Mesodermal cell (in vitro differentiated cells): ENCODE measurements around the gene ARHGEF4.

Experiments used
- H3K27ac ChIP-seq: 2 replicates; pipeline ENCODE4 v1.7.0; 2013; ENCODE audit warnings: mild to moderate bottlenecking, low read depth, low read length, moderate library complexity; ENCODE audit not compliant: severe bottlenecking
- H3K36me3 ChIP-seq: 2 replicates; pipeline ENCODE4 v1.7.1; 2013; ENCODE audit warnings: mild to moderate bottlenecking, low read length, moderate library complexity; ENCODE audit not compliant: control insufficient read depth, insufficient read depth
- H3K4me1 ChIP-seq: one replicate; pipeline ENCODE4 v1.7.1; 2013; ENCODE audit warnings: mild to moderate bottlenecking, low read length; ENCODE audit not compliant: insufficient read depth, control insufficient read depth, poor library complexity, severe bottlenecking
- H3K4me3 ChIP-seq: 2 replicates; pipeline ENCODE4 v1.7.0; 2013; ENCODE audit warnings: low read length, control low read depth, mild to moderate bottlenecking; ENCODE audit not compliant: insufficient read depth, poor library complexity, severe bottlenecking; ENCODE audit errors: extremely low read depth
- H3K9me3 ChIP-seq: 2 replicates; pipeline ENCODE4 v1.7.1; 2013; ENCODE audit warnings: mild to moderate bottlenecking, low read length, moderate library complexity; ENCODE audit not compliant: control insufficient read depth
- WGBS, 2 experiments: methylation state at CpG; one replicate each; pipeline ENCODE4 v1.1.5; 2013; ENCODE audit warnings: missing lambda C conversion rate in 2 of 2; ENCODE audit not compliant: insufficient coverage in 2 of 2; 5-methylcytosine and 5-hydroxymethylcytosine counted together

ARHGEF4 gene

DNA sequence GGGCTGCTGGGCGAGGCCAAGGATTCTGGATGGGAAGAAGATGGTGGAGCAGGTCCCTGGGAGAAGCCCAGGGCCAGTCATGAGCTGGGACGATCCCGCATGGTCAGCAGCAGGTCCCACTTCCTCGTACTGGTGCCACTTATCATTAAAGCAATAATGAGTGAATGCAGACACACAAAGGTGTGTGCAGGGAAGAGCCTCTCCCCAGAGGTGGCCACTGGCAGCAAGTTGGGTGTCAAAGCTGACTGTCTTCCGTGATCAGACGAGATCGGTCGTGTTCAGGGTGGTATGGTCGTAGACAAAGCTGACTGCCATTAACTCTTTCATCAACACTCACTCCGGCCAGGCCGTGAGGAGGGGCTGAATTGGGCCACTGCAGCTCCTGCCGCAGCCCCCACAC lies 10.3 kb upstream of the ARHGEF4 start:
- no peak overlapping the region for H3K27ac ChIP-seq
- no peaks in the 10 kb centered on the region for H3K9me3 ChIP-seq
- no peaks in the 10 kb centered on the region for H3K36me3 ChIP-seq
- H3K4me1 ChIP-seq = peaks cover 45% of the 10 kb centered on the region
- no peak overlapping the region for H3K4me3 ChIP-seq
- 88 to 93% methylated on average over 12 of the region's 12 CpGs for WGBS, 2 experiments

DNA sequence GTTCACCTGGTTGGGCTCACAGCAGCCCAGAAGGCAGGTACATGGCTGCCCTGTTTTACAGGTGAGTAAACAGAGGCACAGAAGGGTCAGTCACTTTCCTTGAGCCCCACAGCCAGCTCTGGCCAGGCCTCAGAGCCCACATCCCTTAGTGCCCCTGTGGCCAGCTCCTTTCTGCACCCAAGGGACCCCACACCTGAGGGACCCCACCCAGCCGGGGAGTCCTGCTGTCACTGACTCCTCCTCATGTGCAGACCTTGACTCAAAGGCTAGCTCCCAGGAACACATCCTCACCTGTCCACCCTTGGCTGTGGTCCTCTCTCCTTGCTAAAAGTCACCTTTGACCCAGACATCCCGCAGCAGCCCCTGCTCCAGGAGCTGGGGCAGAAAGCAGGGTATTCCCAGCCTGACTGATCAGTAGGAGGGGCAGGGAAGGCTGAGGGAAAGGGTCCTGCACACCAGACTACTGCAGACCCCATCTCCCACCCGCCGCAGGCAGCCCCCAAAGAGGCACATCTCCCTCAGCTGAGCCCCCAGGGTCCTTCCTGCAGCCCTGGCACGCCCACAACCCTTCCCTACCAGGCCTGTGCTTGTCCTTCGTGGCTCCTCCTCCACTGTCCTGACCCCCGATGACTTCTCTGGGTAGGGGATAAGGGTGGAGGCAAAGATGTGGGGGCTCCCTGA lies 9.8 kb upstream of the ARHGEF4 start:
- H3K9me3 ChIP-seq = no peaks in the 10 kb centered on the region
- H3K36me3 ChIP-seq = no peaks in the 10 kb centered on the region
- peaks cover 45% of the 10 kb centered on the region for H3K4me1 ChIP-seq
- no peak overlapping the region for H3K4me3 ChIP-seq
- 100% methylated on average over 1 of the region's 7 CpGs for WGBS, 2 experiments
- peak overlapping the region; percentile 57 for H3K27ac ChIP-seq

DNA sequence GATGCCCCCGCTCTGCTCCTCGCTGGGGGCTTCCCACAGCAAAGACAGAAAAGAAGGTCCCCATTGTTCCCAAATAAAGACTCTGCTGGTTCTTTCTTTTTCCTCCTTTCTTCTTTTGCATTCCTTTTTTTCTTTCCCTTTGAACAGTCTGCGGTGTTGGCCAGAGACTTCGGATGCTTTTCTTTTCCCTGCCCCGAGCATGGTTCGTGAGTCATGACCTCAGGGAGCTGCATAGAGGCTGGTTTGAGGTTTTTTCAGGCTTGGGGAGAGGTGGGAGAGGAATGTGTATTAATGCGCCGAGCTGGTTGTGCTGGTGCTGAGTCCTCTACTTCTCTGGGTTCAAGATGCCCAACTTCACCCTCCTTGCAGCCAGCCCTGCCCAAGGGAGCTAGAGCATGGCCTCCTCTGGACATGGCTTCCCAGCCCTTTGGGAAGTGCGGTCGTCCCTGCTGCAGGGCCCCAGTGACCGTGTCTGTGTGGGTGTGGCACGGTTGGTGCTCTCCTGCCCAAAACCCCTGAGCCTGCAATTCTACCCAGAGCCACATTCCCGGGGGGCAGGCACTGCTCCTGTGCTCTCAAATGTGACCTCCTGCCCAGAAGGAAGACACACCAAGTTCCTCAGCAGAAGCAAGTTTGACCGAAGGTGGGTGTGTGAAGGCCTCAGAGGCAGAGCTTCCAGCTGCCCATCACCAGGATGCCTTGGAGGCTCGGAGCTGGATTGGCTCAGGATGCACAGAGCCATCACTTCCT lies 9.0 kb upstream of the ARHGEF4 start:
- Histone ChIP-seq H3K36me3 (no peaks in the 10 kb centered on the region), H3K4me3 (no peak overlapping the region), H3K4me1 (peaks cover 45% of the 10 kb centered on the region), H3K9me3 (no peaks in the 10 kb centered on the region), H3K27ac (peak overlapping the region; percentile 57)
- 55 to 63% methylated on average over 11 to 12 of the region's 15 CpGs for WGBS, 2 experiments

DNA sequence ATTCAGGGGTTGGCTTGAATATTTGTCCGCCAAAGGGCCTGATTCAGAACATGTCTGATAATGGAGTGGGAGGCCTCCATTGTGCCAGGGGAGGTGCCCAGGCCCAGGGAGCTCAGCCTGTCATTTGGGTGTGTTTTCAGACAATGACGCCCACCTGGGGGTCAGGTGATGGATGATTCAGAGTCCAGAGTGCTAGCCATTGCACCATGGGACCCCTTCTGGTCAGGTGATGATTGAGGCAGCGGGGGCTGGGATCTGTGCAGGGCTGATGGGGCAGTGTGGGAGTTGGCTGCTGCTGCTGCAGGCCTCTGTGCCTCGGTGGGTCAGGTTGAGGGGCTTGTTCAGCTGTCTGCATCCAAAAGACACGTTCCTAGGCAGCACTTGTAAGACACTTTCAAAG lies 8.3 kb upstream of the ARHGEF4 start:
- Histone ChIP-seq H3K27ac (no peak overlapping the region), H3K9me3 (no peaks in the 10 kb centered on the region), H3K36me3 (no peaks in the 10 kb centered on the region), H3K4me3 (no peak overlapping the region), H3K4me1 (peaks cover 45% of the 10 kb centered on the region)
- WGBS, 2 experiments = 82 to 94% methylated on average over 4 of the region's 5 CpGs

DNA sequence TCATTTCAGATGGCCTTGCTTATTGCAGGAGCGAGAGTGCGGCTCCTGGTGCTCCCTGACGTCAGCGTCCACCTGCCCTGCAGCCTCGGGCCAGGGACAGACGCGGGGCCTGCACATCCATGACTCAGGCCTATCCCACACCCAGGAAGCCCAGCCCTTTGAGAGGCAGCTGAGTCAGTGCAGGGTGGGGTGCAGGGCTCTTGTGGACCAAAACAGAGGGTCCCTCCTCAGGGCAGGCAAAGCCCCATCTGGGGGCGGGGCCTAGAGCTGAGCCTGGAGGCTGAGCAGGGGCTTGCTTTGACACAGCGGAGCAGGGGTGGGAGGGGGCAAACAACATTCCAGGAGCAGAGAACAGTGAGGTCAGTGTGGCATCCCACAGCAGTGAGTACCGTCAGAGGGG lies 7.7 kb upstream of the ARHGEF4 start:
- no peak overlapping the region for H3K4me3 ChIP-seq
- no peak overlapping the region for H3K27ac ChIP-seq
- 80 to 83% methylated on average over 7 to 10 of the region's 10 CpGs for WGBS, 2 experiments
- peaks cover 43% of the 10 kb centered on the region for H3K4me1 ChIP-seq
- H3K36me3 ChIP-seq = no peaks in the 10 kb centered on the region
- no peaks in the 10 kb centered on the region for H3K9me3 ChIP-seq

DNA sequence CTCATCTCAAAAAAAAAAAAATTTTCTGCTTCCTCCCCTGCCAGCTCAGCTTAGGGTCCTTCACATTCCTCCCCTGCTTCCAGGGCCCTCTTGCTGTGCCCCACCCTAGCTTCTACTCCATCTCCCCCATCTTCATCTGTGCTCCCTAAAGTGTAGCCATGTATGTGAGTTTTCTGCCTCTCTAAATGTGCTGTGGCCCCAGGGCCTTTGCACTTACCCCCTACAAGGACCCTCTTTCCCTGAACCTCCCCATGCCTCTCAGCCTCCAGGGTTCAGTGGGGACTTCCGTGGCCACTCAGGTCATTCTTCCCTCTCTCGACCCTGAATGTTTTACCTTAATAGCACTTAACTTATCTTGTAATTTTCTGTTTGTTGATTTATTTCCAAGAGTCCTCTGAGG lies 6.2 kb upstream of the ARHGEF4 start:
- Histone ChIP-seq H3K27ac (no peak overlapping the region), H3K4me3 (no peak overlapping the region), H3K9me3 (no peaks in the 10 kb centered on the region), H3K4me1 (peaks cover 38% of the 10 kb centered on the region), H3K36me3 (no peaks in the 10 kb centered on the region)
- no CpG with 5 or more reads among the region's 2 CpGs for WGBS, 2 experiments

DNA sequence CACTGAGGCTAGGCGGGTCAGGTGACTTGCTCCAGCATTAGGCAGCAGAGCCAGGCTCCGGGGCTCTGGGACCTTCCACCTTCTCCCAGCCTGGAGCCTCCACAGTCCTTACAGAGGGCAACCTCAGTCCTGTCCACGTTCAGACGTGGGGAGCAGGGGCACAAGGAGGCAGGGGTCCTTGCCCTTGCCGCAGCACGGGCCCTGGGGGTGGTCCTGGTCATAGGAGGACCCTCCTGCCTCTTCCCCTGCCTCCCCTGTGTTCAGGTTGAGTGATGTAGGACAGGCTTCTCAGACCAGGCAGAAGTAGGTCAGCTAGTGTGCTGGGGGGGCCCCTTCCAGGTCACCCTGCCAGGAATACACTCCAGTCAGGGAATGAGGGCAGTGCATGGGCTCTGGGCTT lies 5.4 kb upstream of the ARHGEF4 start:
- peaks cover 36% of the 10 kb centered on the region for H3K4me1 ChIP-seq
- no peaks in the 10 kb centered on the region for H3K36me3 ChIP-seq
- 90 to 91% methylated on average over 6 of the region's 6 CpGs for WGBS, 2 experiments
- H3K27ac ChIP-seq = no peak overlapping the region
- no peak overlapping the region for H3K4me3 ChIP-seq
- H3K9me3 ChIP-seq = no peaks in the 10 kb centered on the region

DNA sequence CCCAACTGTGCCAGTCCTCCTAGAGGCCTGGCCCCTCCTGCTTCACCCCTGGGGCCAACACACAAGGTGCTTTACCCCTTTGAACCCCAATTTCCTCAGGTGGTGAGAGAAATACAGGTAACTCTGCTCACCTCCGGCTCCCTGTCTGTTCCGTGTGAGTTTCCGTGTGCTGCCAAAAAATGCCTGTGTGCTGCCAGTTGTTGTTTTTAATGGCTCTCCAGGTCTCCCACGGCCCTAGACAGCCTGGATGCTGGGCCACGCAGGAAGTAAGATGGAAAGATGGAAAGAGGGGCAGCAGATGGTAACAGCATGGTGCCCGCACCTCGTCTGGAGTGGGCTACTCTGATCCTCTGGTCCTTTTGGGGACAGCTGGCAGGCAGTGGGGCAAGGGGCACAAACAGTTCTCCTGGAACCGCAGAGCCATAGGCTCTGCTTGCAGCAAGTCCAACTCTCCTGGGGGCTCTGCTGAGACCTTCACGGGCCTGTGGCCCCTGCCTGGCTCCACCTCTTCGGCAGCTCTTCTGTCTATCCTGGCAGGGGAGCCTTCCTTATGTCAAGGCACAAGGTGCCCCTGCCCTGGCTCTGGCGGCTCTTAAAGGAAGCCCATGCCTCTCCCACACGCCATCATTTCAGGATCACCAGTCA lies 4.3 kb upstream of the ARHGEF4 start:
- no peak overlapping the region for H3K4me3 ChIP-seq
- no peaks in the 10 kb centered on the region for H3K36me3 ChIP-seq
- no peak overlapping the region for H3K27ac ChIP-seq
- peaks cover 26% of the 10 kb centered on the region for H3K4me1 ChIP-seq
- 90 to 92% methylated on average over 12 of the region's 12 CpGs for WGBS, 2 experiments
- H3K9me3 ChIP-seq = no peaks in the 10 kb centered on the region

DNA sequence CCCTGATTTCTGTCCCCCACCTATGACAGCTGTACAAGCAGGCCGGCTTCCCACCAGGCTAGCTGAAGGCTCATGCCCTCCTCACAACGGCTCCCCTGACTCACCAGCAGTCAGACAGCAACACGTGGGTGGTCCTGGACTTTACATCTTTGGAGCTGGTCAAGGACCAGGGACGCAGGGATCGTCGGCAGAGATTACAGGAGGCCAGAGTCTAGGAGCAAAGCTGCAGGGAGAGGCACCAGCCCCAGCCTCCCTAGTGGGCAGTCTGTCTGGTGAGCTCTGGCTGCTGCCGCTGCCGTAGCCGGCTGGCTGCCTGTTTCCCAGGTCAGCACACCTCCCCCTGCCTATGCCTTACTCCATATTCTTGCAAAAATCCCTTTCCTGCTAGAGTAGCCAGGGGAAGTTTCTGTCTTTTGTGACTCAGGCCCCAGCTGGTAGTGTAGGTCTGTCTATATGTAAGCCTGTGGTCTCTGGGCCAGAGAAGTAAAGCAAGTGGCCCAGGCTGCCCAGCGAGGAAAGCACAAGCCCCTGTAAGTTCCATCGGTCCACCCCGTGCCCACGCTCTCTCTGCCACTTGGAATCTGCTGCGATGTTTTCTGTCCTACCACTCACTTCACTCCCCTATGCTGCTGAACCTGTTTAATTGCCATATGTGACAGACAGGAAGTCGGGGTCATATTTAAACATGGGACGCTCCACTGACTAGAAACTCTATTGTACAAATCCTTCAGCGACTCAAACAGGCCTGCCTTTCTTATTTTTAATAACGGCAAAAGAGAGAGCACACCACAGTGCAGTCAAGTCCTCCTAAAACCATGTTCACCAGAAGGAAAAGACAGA lies 2.4 kb upstream of the ARHGEF4 start:
- Histone ChIP-seq H3K4me1 (peaks cover 11% of the 10 kb centered on the region), H3K4me3 (no peak overlapping the region), H3K9me3 (no peaks in the 10 kb centered on the region), H3K36me3 (no peaks in the 10 kb centered on the region), H3K27ac (peak overlapping the region; percentile 43)
- 65 to 83% methylated on average over 12 to 18 of the region's 18 CpGs for WGBS, 2 experiments

DNA sequence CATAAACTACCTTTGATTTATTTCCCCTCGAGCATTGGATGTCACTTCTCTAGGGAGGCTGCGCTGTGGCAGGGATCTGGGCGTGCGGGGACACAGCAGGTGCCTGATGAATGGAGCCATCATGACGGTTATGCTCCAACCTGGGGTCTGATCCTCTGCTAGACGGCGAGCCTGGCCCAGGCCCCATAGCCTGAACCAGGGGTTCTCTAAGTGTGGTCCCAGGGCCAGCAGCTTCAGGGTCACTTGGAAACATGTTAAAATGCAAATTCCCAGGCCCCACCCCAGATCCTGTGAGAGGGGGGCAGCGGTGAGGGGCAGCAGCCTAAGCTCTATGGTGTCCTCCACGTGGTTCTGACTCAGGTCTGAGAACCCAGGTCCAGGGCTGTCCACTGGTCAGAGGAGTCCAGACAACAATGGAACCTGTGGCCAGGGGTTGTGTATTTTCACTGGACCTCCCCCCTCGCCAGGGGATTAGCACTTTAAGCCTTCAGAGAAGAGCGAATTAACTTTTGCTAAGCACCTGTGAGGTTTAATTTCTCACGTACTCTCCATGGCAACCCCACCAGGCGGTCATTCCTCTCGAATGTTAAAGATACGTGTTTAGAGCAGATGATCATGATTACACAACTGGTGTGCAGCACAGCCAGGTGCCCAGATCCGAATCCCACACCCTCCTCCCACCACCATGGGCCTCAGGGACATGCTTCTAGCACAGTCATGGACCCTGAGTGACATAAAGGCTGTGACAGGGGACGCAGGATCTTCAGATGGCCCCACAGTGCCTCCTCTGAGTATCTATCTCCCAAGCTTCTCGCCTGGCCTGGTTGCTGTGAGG lies 1.6 kb upstream of the ARHGEF4 start:
- Histone ChIP-seq H3K9me3 (no peaks in the 10 kb centered on the region), H3K4me1 (peaks cover 7% of the 10 kb centered on the region), H3K4me3 (no peak overlapping the region), H3K36me3 (no peaks in the 10 kb centered on the region), H3K27ac (no peak overlapping the region)
- WGBS, 2 experiments = 84 to 94% methylated on average over 15 to 18 of the region's 18 CpGs
